Measurements from ENCODE around the gene BCL11B.

The BCL11B gene

DNA sequence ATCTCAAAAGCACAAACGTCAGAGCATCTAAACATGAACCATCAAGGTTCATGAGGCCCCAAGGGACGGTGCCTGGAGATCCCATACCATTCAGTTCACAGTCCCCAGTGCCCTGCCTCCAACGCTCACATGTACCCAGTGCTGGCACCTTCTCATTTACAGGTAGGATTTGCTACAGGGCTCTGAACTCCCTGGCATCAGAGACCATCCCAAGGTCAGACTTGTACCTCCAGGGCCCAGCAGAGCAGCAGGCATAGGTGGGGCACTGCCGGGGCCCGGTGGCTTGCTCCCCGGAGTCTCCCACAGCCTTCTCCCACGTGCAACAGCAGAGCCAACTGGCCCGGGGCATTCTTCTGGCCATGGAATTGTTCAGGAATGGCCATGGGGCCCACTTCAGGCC lies 114.8 kb downstream of the BCL11B start:
- H3K56ac ChIP-seq (ENCODE audit: low read length): no peak overlapping the region
- no peak overlapping the region for H2BK120ac ChIP-seq (ENCODE audit: low read depth, low read length)
- no peak overlapping the region for H3K4ac ChIP-seq (ENCODE audit: low read depth, low read length)
- H3K4me1 ChIP-seq (ENCODE audit: control insufficient read depth, low read depth, low read length): no peaks in the 10 kb centered on the region
- H2AK5ac ChIP-seq (ENCODE audit: low read length): no peak overlapping the region
- H3K79me2 ChIP-seq (ENCODE audit: control insufficient read depth, insufficient read depth, low read length): no peaks in the 10 kb centered on the region
- H3K27me3 ChIP-seq (ENCODE audit: insufficient read depth, low read length, poor library complexity): no peaks in the 10 kb centered on the region
- no peaks in the 10 kb centered on the region for H3K79me1 ChIP-seq (ENCODE audit: low read length)
- no peak overlapping the region for H3K27ac ChIP-seq (ENCODE audit: low read depth, low read length)
- no peaks in the 10 kb centered on the region for H3K36me3 ChIP-seq (ENCODE audit: control insufficient read depth, insufficient read depth, low read length)
- no peak overlapping the region for H4K8ac ChIP-seq (ENCODE audit: low read depth, low read length)
- H3K9ac ChIP-seq (ENCODE audit: low read length): no peak overlapping the region
- H2BK15ac ChIP-seq (replicated peaks; ENCODE audit: low read depth): no peak overlapping the region
- no peak overlapping the region for H4K5ac ChIP-seq (ENCODE audit: low read length)
- H3K4me3 ChIP-seq (ENCODE audit: low read length): no peak overlapping the region
- H2BK5ac ChIP-seq (ENCODE audit: low read length): no peak overlapping the region
- no peak overlapping the region for H3K18ac ChIP-seq (ENCODE audit: low read length)
- no peak for DNase-seq
- no peak overlapping the region for H3K4me2 ChIP-seq (ENCODE audit: low read length)
- no CpG with 5 or more reads among the region's 8 CpGs for WGBS (ENCODE audit: extremely low coverage, insufficient coverage, low lambda C conversion rate)
- no peak overlapping the region for H3K23ac ChIP-seq (ENCODE audit: low read length)

GRCh38 chr14:99156814-99157213 lies 115.2 kb downstream of the BCL11B start:
- no peaks in the 10 kb centered on the region for H3K27me3 ChIP-seq (ENCODE audit: insufficient read depth, low read length, poor library complexity)
- H2AK5ac ChIP-seq (ENCODE audit: low read length): no peak overlapping the region
- H3K79me2 ChIP-seq (ENCODE audit: control insufficient read depth, insufficient read depth, low read length): no peaks in the 10 kb centered on the region
- no peak overlapping the region for H3K4ac ChIP-seq (ENCODE audit: low read depth, low read length)
- no peak overlapping the region for H4K8ac ChIP-seq (ENCODE audit: low read depth, low read length)
- no peak overlapping the region for H3K4me2 ChIP-seq (ENCODE audit: low read length)
- no peak overlapping the region for H3K27ac ChIP-seq (ENCODE audit: low read depth, low read length)
- no peak overlapping the region for H2BK15ac ChIP-seq (replicated peaks; ENCODE audit: low read depth)
- no peak overlapping the region for H4K5ac ChIP-seq (ENCODE audit: low read length)
- no peak overlapping the region for H3K9ac ChIP-seq (ENCODE audit: low read length)
- no peak overlapping the region for H3K4me3 ChIP-seq (ENCODE audit: low read length)
- no peaks in the 10 kb centered on the region for H3K4me1 ChIP-seq (ENCODE audit: control insufficient read depth, low read depth, low read length)
- no peak for DNase-seq
- no peak overlapping the region for H3K56ac ChIP-seq (ENCODE audit: low read length)
- no peak overlapping the region for H3K23ac ChIP-seq (ENCODE audit: low read length)
- H3K18ac ChIP-seq (ENCODE audit: low read length): no peak overlapping the region
- H2BK120ac ChIP-seq (ENCODE audit: low read depth, low read length): no peak overlapping the region
- no peaks in the 10 kb centered on the region for H3K36me3 ChIP-seq (ENCODE audit: control insufficient read depth, insufficient read depth, low read length)
- H2BK5ac ChIP-seq (ENCODE audit: low read length): no peak overlapping the region
- WGBS (ENCODE audit: extremely low coverage, insufficient coverage, low lambda C conversion rate): no CpG with 5 or more reads among the region's 6 CpGs
- H3K79me1 ChIP-seq (ENCODE audit: low read length): no peaks in the 10 kb centered on the region

GRCh38 chr14:99156090-99156425 lies 115.9 kb downstream of the BCL11B start:
- Histone ChIP-seq H3K79me2 (ENCODE audit: control insufficient read depth, insufficient read depth, low read length) (no peaks in the 10 kb centered on the region), H3K56ac (ENCODE audit: low read length) (no peak overlapping the region), H2BK5ac (ENCODE audit: low read length) (no peak overlapping the region), H2AK5ac (ENCODE audit: low read length) (no peak overlapping the region), H3K79me1 (ENCODE audit: low read length) (no peaks in the 10 kb centered on the region), H3K18ac (ENCODE audit: low read length) (no peak overlapping the region), H3K4me3 (ENCODE audit: low read length) (no peak overlapping the region), H3K4me2 (ENCODE audit: low read length) (no peak overlapping the region), H3K4ac (ENCODE audit: low read depth, low read length) (no peak overlapping the region), H3K27me3 (ENCODE audit: insufficient read depth, low read length, poor library complexity) (no peaks in the 10 kb centered on the region), H3K36me3 (ENCODE audit: control insufficient read depth, insufficient read depth, low read length) (no peaks in the 10 kb centered on the region), H4K8ac (ENCODE audit: low read depth, low read length) (no peak overlapping the region), H3K27ac (ENCODE audit: low read depth, low read length) (no peak overlapping the region), H2BK120ac (ENCODE audit: low read depth, low read length) (no peak overlapping the region), H3K4me1 (ENCODE audit: control insufficient read depth, low read depth, low read length) (no peaks in the 10 kb centered on the region), H3K23ac (ENCODE audit: low read length) (no peak overlapping the region), H2BK15ac (replicated peaks; ENCODE audit: low read depth) (no peak overlapping the region), H3K9ac (ENCODE audit: low read length) (no peak overlapping the region), H4K5ac (ENCODE audit: low read length) (no peak overlapping the region)
- no CpG with 5 or more reads among the region's 7 CpGs for WGBS (ENCODE audit: extremely low coverage, insufficient coverage, low lambda C conversion rate)
- DNase-seq: no peak

DNA sequence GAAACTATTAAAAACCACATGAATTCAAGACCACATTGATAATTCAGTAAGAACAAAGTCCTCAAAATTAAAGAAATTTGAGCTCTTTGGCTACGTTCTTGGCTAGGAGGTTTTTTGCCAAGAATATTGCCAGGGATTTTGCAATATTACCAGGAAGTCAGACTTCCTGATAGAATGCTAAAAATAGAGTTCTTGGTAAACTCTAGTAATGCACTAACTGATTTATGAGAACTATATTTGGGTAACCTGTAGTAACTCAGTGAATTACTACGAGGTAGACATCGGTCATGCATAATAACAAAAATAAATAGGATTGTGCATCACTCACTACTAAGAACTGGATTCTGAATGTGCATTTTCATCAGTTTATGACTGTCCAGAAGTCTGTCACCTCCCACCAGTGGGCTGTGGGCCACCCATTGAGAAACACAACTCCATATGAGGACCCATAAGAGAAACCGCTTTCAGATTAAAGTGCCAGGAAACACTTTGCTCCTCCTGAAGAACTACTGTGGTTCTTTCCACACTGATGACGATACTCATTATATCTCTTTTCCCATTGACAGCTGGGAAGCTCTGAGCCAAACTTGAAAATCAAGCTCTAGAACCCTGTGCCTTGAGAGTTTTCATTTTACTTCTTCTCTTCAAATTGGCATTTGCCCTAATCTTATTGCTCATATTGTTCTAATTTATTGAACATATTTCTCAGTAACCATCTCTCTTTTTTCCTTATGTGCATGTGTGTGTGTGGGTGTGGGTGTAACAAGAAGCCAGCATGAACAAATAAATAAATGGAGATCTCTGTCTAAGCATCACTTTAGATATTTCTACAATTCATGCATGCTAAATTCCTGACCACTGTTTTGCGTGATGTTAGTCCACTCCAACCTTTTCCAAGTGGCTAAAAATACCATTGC lies 116.6 kb downstream of the BCL11B start:
- H3K9ac ChIP-seq (ENCODE audit: low read length): no peak overlapping the region
- H4K8ac ChIP-seq (ENCODE audit: low read depth, low read length): no peak overlapping the region
- H3K4ac ChIP-seq (ENCODE audit: low read depth, low read length): no peak overlapping the region
- H3K27me3 ChIP-seq (ENCODE audit: insufficient read depth, low read length, poor library complexity): no peaks in the 10 kb centered on the region
- no peak overlapping the region for H4K5ac ChIP-seq (ENCODE audit: low read length)
- no peak overlapping the region for H3K27ac ChIP-seq (ENCODE audit: low read depth, low read length)
- H3K4me3 ChIP-seq (ENCODE audit: low read length): no peak overlapping the region
- no CpG with 5 or more reads among the region's 6 CpGs for WGBS (ENCODE audit: extremely low coverage, insufficient coverage, low lambda C conversion rate)
- H2BK120ac ChIP-seq (ENCODE audit: low read depth, low read length): no peak overlapping the region
- H3K23ac ChIP-seq (ENCODE audit: low read length): no peak overlapping the region
- H3K18ac ChIP-seq (ENCODE audit: low read length): no peak overlapping the region
- no peak overlapping the region for H2BK15ac ChIP-seq (replicated peaks; ENCODE audit: low read depth)
- no peaks in the 10 kb centered on the region for H3K36me3 ChIP-seq (ENCODE audit: control insufficient read depth, insufficient read depth, low read length)
- H3K56ac ChIP-seq (ENCODE audit: low read length): no peak overlapping the region
- no peak overlapping the region for H3K4me2 ChIP-seq (ENCODE audit: low read length)
- H3K79me1 ChIP-seq (ENCODE audit: low read length): no peaks in the 10 kb centered on the region
- no peak overlapping the region for H2BK5ac ChIP-seq (ENCODE audit: low read length)
- DNase-seq: no peak
- H2AK5ac ChIP-seq (ENCODE audit: low read length): no peak overlapping the region
- no peaks in the 10 kb centered on the region for H3K79me2 ChIP-seq (ENCODE audit: control insufficient read depth, insufficient read depth, low read length)
- no peaks in the 10 kb centered on the region for H3K4me1 ChIP-seq (ENCODE audit: control insufficient read depth, low read depth, low read length)

DNA sequence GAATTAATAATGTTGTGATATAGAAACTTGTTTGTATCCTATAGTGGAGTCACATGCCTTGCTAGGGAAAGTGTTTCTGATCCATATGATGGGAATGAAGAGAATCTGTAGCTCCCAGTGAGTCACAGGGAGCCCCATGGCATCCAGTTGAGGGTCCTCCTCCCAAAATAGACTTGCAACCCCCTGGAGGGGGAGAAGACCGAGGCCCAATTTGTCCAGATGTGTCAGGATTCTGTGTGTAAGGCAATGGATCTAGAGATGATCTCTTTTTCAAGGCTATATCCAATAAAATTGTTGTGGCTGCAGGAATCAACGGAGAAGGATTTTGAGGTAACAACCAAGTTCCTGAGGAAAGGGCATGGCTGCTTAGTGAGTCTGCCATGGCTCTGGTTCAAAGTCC lies 121.8 kb downstream of the BCL11B start:
- Histone ChIP-seq H3K23ac (ENCODE audit: low read length) (no peak overlapping the region), H4K8ac (ENCODE audit: low read depth, low read length) (no peak overlapping the region), H3K79me2 (ENCODE audit: control insufficient read depth, insufficient read depth, low read length) (no peaks in the 10 kb centered on the region), H3K4me1 (ENCODE audit: control insufficient read depth, low read depth, low read length) (no peaks in the 10 kb centered on the region), H2BK120ac (ENCODE audit: low read depth, low read length) (no peak overlapping the region), H3K9ac (ENCODE audit: low read length) (no peak overlapping the region), H3K4ac (ENCODE audit: low read depth, low read length) (no peak overlapping the region), H3K18ac (ENCODE audit: low read length) (no peak overlapping the region), H3K4me2 (ENCODE audit: low read length) (no peak overlapping the region), H2AK5ac (ENCODE audit: low read length) (no peak overlapping the region), H4K5ac (ENCODE audit: low read length) (no peak overlapping the region), H2BK5ac (ENCODE audit: low read length) (no peak overlapping the region), H3K36me3 (ENCODE audit: control insufficient read depth, insufficient read depth, low read length) (no peaks in the 10 kb centered on the region), H3K27me3 (ENCODE audit: insufficient read depth, low read length, poor library complexity) (no peaks in the 10 kb centered on the region), H2BK15ac (replicated peaks; ENCODE audit: low read depth) (no peak overlapping the region), H3K56ac (ENCODE audit: low read length) (no peak overlapping the region), H3K27ac (ENCODE audit: low read depth, low read length) (no peak overlapping the region), H3K79me1 (ENCODE audit: low read length) (no peaks in the 10 kb centered on the region), H3K4me3 (ENCODE audit: low read length) (no peak overlapping the region)
- WGBS (ENCODE audit: extremely low coverage, insufficient coverage, low lambda C conversion rate): no CpG with 5 or more reads among the region's 2 CpGs
- DNase-seq: no peak
